Activated CD4-positive, alpha-beta memory T cell treated with anti-CD3 and anti-CD28 coated beads for 36 hours (primary cell): ENCODE data around the gene TAAR9. TPM values are rescaled to one million over a fixed set of nuclear protein-coding genes. Genes with fewer than 3 reads are reported as not detected.
"Not testable (repeated sequence)": the region's sequence is repeated elsewhere in the genome, so short reads cannot be mapped to it uniquely, and the experiment has no call there.

Source experiments
- CTCF ChIA-PET: fragments of 350-600 bp; sonication (Branson Sonifier 250); formaldehyde crosslinking; loops from one replicate; lab custom pipeline; 2021; ENCODE audit warnings: antibody characterized with exemption, inconsistent platforms; lab: Charles Lee
- POLR2A ChIA-PET: fragments of 350-600 bp; sonication (Branson Sonifier 250); formaldehyde crosslinking; loops from one replicate; lab custom pipeline; 2021; ENCODE audit warnings: antibody characterized with exemption; lab: Charles Lee
- DNase-seq: peaks from one replicate; pipeline ENCODE4 v3.0.0-alpha.2; 2020
- H3K27ac Mint-ChIP-seq: one replicate; pipeline ENCODE4 v1.8.0; 2021; ENCODE audit warnings: mixed read lengths
- H3K27me3 Mint-ChIP-seq: one replicate; pipeline ENCODE4 v1.8.0; 2021; ENCODE audit warnings: mixed read lengths
- H3K36me3 Mint-ChIP-seq: one replicate; pipeline ENCODE4 v1.8.0; 2021; ENCODE audit warnings: mixed read lengths
- H3K4me1 Mint-ChIP-seq: one replicate; pipeline ENCODE4 v1.8.0; 2021; ENCODE audit warnings: low read depth, mixed read lengths
- H3K4me3 Mint-ChIP-seq: one replicate; pipeline ENCODE4 v1.8.0; 2021; ENCODE audit warnings: mild to moderate bottlenecking, mixed read lengths
- H3K9me3 Mint-ChIP-seq: one replicate; pipeline ENCODE4 v1.8.0; 2021; ENCODE audit warnings: mixed read lengths
- intact Hi-C: fragments of 100-400 bp; cut with micrococcal nuclease; formaldehyde crosslinking; loops from one replicate; pipeline ENCODE4 v1.15.1; 2023
- total RNA-seq, 2 experiments: library from RNA; stranded (reverse); gene quantifications; one replicate each; pipeline ENCODE4 v1.2.3, GENCODE V29; 2021

The TAAR9 gene
- total RNA-seq, 2 experiments from 2014 or later, result not detected

DNA sequence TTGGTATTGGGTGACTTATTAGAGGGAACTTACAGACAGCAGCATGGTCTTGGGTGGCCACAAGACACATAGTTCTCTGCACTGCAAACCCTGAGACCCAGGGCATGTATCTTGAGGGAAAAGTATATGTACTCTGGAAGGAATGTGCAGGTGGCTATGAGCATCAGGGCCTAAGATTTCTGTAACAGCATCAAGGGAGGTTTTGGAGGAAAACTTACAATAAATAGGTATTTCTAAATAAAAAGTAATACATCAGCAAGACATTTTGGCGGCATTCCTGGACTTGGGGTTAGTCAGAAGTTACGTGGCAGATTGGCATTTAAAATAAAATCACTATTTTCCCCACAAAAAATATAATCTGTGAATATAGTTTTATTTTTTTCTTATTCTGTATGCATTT is 17.1 kb upstream of the TAAR9 start:
- peaks cover 11% of the 10 kb centered on the region for H3K27me3 Mint-ChIP-seq
- ChIA-PET CTCF (interaction anchor here (1.5 kb wide), 1 partner anchor 10 kb away, joined by 5 read pairs; no protein-coding TSS in a partner anchor), POLR2A (no interaction called here)
- H3K4me3 Mint-ChIP-seq, result no peak overlapping the region
- no peaks in the 10 kb centered on the region for H3K4me1 Mint-ChIP-seq
- no peaks in the 10 kb centered on the region for H3K9me3 Mint-ChIP-seq
- H3K27ac Mint-ChIP-seq, result no peak overlapping the region
- intact Hi-C loops, result no loop called here
- DNase-seq, result no peak
- H3K36me3 Mint-ChIP-seq, result no peaks in the 10 kb centered on the region

GRCh38 chr6:132524646-132525045 is 13.4 kb upstream of the TAAR9 start:
- no peak overlapping the region for H3K27ac Mint-ChIP-seq
- POLR2A ChIA-PET, result interaction anchor here (0.6 kb wide), 1 partner anchor 251 kb away, joined by 3 read pairs; no protein-coding TSS in a partner anchor
- H3K4me3 Mint-ChIP-seq, result no peak overlapping the region
- DNase-seq, result no peak
- intact Hi-C loops, result no loop called here
- H3K9me3 Mint-ChIP-seq, result no peaks in the 10 kb centered on the region
- no peaks in the 10 kb centered on the region for H3K36me3 Mint-ChIP-seq
- peaks cover 16% of the 10 kb centered on the region for H3K27me3 Mint-ChIP-seq
- CTCF ChIA-PET, result interaction anchor here (1.2 kb wide), 1 partner anchor 12 kb away, joined by 3 read pairs; the partner anchor contains the start of gene STX7
- no peaks in the 10 kb centered on the region for H3K4me1 Mint-ChIP-seq

DNA sequence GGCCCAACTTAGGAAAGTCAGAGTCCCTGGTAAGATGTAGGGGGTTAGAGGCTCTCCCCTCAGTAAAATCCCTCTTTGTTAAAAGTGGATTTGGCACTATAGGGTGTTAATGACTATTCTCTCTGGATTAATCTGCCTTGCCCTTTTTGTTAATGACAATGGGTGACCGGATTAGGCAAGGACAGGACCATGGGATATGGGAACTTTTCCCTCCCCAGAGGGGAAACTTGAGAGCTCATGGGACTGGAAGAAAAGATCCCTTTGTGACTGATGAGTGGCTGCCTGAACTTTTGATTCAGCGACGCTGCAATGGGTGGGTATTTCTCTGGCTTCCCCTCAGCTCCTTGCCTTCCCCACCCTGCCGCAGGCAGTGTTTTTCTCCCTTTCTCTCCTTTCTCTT is 12.2 kb upstream of the TAAR9 start:
- intact Hi-C loops, result no loop called here
- Mint-ChIP-seq H3K4me3 (no peak overlapping the region), H3K4me1 (no peaks in the 10 kb centered on the region)

GRCh38 chr6:132526461-132526860 is 11.6 kb upstream of the TAAR9 start:
- intact Hi-C loops, result no loop called here
- H3K9me3 Mint-ChIP-seq, result no peaks in the 10 kb centered on the region

More for the DNA sequence above, 12.2 kb upstream of the TAAR9 start:
- no peaks in the 10 kb centered on the region for H3K36me3 Mint-ChIP-seq
- ChIA-PET POLR2A (no interaction called here), CTCF (interaction anchor here (1.1 kb wide), 1 partner anchor 246 kb away, joined by 5 read pairs; no protein-coding TSS in a partner anchor)
- peaks cover 15% of the 10 kb centered on the region for H3K27me3 Mint-ChIP-seq
- H3K9me3 Mint-ChIP-seq, result no peaks in the 10 kb centered on the region
- no peak for DNase-seq
- no peak overlapping the region for H3K27ac Mint-ChIP-seq

DNA sequence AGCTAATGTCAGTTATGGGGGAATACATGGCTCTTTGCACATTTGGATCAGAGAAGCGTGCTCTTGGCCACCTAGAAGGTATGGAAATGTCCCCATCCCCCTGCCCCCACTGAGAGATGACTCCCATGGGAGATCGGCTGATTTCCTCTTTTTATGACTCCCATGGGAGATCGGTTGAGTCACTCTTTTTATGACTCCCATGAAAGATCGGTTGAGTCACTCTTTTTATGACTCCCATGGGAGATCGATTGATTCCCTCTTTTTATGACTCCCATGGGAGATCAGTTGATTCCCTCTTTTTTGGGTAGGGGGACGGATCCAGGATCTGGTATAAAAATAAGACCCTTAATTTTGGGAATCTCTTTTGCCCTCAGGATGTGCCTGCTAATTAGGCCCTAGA is 10.3 kb upstream of the TAAR9 start:
- intact Hi-C loops, result loop anchor here (1.0 kb wide), 1 partner anchor 241 kb away; no protein-coding TSS in a partner anchor
- H3K9me3 Mint-ChIP-seq, result no peaks in the 10 kb centered on the region
- no peak overlapping the region for H3K27ac Mint-ChIP-seq
- POLR2A ChIA-PET, result no interaction called here
- no peak for DNase-seq
- peaks cover 15% of the 10 kb centered on the region for H3K27me3 Mint-ChIP-seq
- no peaks in the 10 kb centered on the region for H3K4me1 Mint-ChIP-seq
- H3K36me3 Mint-ChIP-seq, result no peaks in the 10 kb centered on the region
- CTCF ChIA-PET, result interaction anchor here (1.6 to 1.8 kb wide), 2 partner anchors 248 to 1389 kb away, joined by 5 read pairs; no protein-coding TSS in a partner anchor
- H3K4me3 Mint-ChIP-seq, result no peak overlapping the region

More at GRCh38 chr6:132526461-132526860, 11.6 kb upstream of the TAAR9 start:
- H3K4me1 Mint-ChIP-seq, result no peaks in the 10 kb centered on the region
- DNase-seq, result no peak
- POLR2A ChIA-PET, result interaction anchor here (0.5 kb wide), 1 partner anchor 237 kb away, joined by 6 read pairs; no protein-coding TSS in a partner anchor
- no peak overlapping the region for H3K4me3 Mint-ChIP-seq
- H3K36me3 Mint-ChIP-seq, result no peaks in the 10 kb centered on the region
- H3K27ac Mint-ChIP-seq, result no peak overlapping the region
- H3K27me3 Mint-ChIP-seq, result peaks cover 15% of the 10 kb centered on the region
- CTCF ChIA-PET, result interaction anchor here (1.0 to 1.1 kb wide), 3 partner anchors 14 to 403 kb away, joined by 3 to 5 read pairs (median 4); no protein-coding TSS in a partner anchor

GRCh38 chr6:132530293-132530974 is 7.6 kb upstream of the TAAR9 start:
- Mint-ChIP-seq H3K36me3 (no peaks in the 10 kb centered on the region), H3K4me1 (no peaks in the 10 kb centered on the region), H3K27ac (no peak overlapping the region), H3K9me3 (peaks cover 3% of the 10 kb centered on the region), H3K27me3 (peaks cover 7% of the 10 kb centered on the region), H3K4me3 (no peak overlapping the region)
- peak; percentile 69 for DNase-seq
- POLR2A ChIA-PET, result no interaction called here
- CTCF ChIA-PET, result interaction anchor here (0.6 to 3.1 kb wide), 19 partner anchors 9 to 1387 kb away, joined by 3 to 15 read pairs (median 5); partner anchors contain the start of genes SLC18B1 and STX7
- intact Hi-C loops, result loop anchor here (1.0 to 5.0 kb wide), 5 partner anchors 137 to 982 kb away; partner anchors contain the start of gene RPS12

- H3K4me3 Mint-ChIP-seq, H3K4me1 Mint-ChIP-seq, H3K9me3 Mint-ChIP-seq, CTCF ChIA-PET, H3K27me3 Mint-ChIP-seq, DNase-seq, H3K36me3 Mint-ChIP-seq, POLR2A ChIA-PET, H3K27ac Mint-ChIP-seq: not testable (repeated sequence)
- intact Hi-C loops, result loop anchor here (5.0 kb wide), 2 partner anchors 133 to 278 kb away; partner anchors contain the start of gene RPS12
Measured at GRCh38 chr6:132534546-132534945, 3.5 kb upstream of the TAAR9 start.

GRCh38 chr6:132537145-132537544 is 932 bp upstream of the TAAR9 start:
- DNase-seq, result no peak
- Mint-ChIP-seq H3K9me3 (peaks cover 3% of the 10 kb centered on the region), H3K4me3 (no peak overlapping the region), H3K27me3 (peaks cover 13% of the 10 kb centered on the region), H3K27ac (no peak overlapping the region), H3K4me1 (no peaks in the 10 kb centered on the region), H3K36me3 (no peaks in the 10 kb centered on the region)
- ChIA-PET POLR2A (no interaction called here), CTCF (interaction anchor here (1.2 to 1.4 kb wide), 2 partner anchors 24 to 257 kb away, joined by 4 read pairs; partner anchors contain the start of gene STX7)
- intact Hi-C loops, result no loop called here

DNA sequence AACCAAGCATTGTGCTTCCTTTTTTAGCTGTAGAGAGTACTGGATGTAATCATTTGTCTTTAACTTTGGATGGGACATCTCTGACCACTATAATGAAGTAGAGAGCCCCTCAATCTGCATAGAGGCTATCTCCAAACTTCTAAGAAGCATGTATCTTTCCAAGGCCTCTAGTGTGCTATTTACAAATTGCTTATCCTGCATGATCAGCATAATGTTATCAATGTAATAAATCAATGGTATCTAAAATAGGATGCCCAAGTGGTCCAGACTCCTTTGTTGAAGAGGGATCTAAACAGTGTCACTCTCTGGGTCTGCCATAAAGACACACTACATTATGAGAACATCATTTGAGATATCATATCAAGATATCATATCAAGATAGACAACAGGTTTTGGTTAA is 6.7 kb downstream of the TAAR9 start:
- Mint-ChIP-seq H3K27ac (no peak overlapping the region), H3K36me3 (no peaks in the 10 kb centered on the region), H3K4me3 (no peak overlapping the region), H3K9me3 (no peaks in the 10 kb centered on the region), H3K27me3 (peaks cover 18% of the 10 kb centered on the region), H3K4me1 (no peaks in the 10 kb centered on the region)
- intact Hi-C loops, result no loop called here
- DNase-seq, result no peak
- ChIA-PET CTCF (interaction anchor here (1.5 kb wide), 1 partner anchor 254 kb away, joined by 3 read pairs; the partner anchor contains the start of gene SLC18B1), POLR2A (no interaction called here)

DNA sequence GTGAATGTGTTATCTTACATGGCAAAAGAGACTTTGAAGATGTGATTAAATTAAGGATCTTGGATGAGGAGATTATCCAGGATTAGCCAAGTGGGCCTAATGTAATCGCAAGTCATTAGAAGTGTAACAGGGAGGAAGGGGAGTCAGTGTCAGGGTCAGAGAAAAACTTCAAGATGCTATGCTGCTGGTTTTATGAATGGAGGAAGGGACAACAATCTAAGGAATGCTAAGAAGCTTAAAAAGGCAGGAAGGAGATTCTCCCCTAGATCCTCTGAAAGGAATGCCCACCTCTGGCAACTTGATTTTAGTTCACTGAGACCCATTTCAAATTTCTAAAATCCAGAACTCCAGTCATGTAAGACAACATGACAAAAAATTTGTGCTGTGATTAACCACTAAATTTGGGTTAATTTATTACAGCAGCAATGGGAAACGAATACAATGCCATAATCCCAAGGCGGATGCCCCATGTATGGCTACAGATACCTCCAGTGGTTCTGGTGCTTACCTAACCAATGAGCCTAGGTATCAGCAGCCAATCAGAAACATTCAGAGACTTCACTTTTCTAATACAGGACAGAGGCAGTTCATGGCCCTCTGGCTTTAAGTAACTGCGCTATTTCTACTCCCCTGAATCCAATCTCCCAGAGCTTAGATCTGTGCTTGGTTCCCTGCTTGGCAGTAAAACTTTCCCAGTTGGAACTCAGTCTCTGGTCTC is 10.8 kb downstream of the TAAR9 start:
- DNase-seq, result no peak
- no peaks in the 10 kb centered on the region for H3K9me3 Mint-ChIP-seq
- ChIA-PET POLR2A (no interaction called here), CTCF (no interaction called here)
- H3K36me3 Mint-ChIP-seq, result no peaks in the 10 kb centered on the region
- H3K4me1 Mint-ChIP-seq, result no peaks in the 10 kb centered on the region
- no peak overlapping the region for H3K27ac Mint-ChIP-seq
- intact Hi-C loops, result no loop called here
- H3K4me3 Mint-ChIP-seq, result no peak overlapping the region
- peaks cover 9% of the 10 kb centered on the region for H3K27me3 Mint-ChIP-seq

DNA sequence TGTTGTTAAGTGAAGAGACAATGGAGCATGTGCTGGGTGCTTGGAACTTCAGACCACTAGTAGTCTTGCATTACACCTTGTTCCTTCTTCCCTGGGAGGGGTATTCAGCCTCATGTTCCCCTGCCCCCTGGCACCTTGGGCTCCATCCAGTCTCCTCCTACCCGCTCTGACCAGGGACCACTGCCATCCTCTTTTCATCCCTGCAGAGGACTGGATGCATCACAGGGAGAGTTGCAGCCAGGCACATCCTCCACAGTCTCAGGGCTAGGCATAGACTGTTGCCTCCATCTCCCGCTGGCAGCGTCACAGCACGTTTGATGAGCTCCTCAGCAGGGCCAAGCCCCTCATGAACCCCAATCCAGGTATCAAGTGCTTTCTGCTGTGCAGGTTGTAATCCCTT is 13.1 kb downstream of the TAAR9 start:
- no peaks in the 10 kb centered on the region for H3K36me3 Mint-ChIP-seq
- CTCF ChIA-PET, result no interaction called here
- H3K4me1 Mint-ChIP-seq, result no peaks in the 10 kb centered on the region
- no peak overlapping the region for H3K4me3 Mint-ChIP-seq
- DNase-seq, result no peak
- POLR2A ChIA-PET, result no interaction called here
- H3K9me3 Mint-ChIP-seq, result no peaks in the 10 kb centered on the region
- H3K27ac Mint-ChIP-seq, result no peak overlapping the region
- H3K27me3 Mint-ChIP-seq, result peaks cover 12% of the 10 kb centered on the region
- intact Hi-C loops, result no loop called here

- H3K9me3 Mint-ChIP-seq, result no peaks in the 10 kb centered on the region
Measured at GRCh38 chr6:132552372-132552771, 14.3 kb downstream of the TAAR9 start, which contains the start of gene TAAR8. Gene TAAR8 (plus strand): TSS chr6:132552672. CDS start chr6:132552693, 21 bp downstream.

More at GRCh38 chr6:132552372-132552771, 14.3 kb downstream of the TAAR9 start, which contains the start of gene TAAR8:
- ChIA-PET CTCF (no interaction called here), POLR2A (no interaction called here)
- Mint-ChIP-seq H3K36me3 (no peaks in the 10 kb centered on the region), H3K4me1 (no peaks in the 10 kb centered on the region), H3K27ac (no peak within 1 kb of the TSS), H3K27me3 (peaks cover 18% of the 10 kb centered on the region), H3K4me3 (no peak within 1 kb of the TSS)
- no peak for DNase-seq
- intact Hi-C loops, result no loop called here
